ENCODE data around the gene TRAF3IP3. TPM values are rescaled to one million over a fixed set of nuclear protein-coding genes. Genes with fewer than 3 reads are reported as not detected.

TRAF3IP3 gene
- total and polyA plus RNA-seq, 3 experiments from 2014 or later = 193 to 414 (median 209) TPM

- peak in 2 of 5 donors; percentile 35 to 46 for DNase-seq
- ChIA-PET POLR2A (interaction anchor here (0.5 to 0.9 kb wide), 2 partner anchors 53 to 118 kb away, joined by 4 to 5 read pairs; no protein-coding TSS in a partner anchor), CTCF (interaction anchor here (0.7 to 5.5 kb wide), 28 partner anchors 9 to 247 kb away, joined by 3 to 43 read pairs (median 4); partner anchors contain the start of genes IRF6 and TRAF3IP3)
- Mint-ChIP-seq H3K27ac (no peak overlapping the region), H3K4me1 (peaks cover 18 to 23% (median 20%) of the 10 kb centered on the region in 3 donors), H3K9me3 (no peaks in the 10 kb centered on the region), H3K27me3 (peaks cover 24 to 42% of the 10 kb centered on the region in 2 donors), H3K4me3 (no peak overlapping the region), H3K36me3 (peaks cover 0 to 6% (median 5%) of the 10 kb centered on the region in 3 donors)
- Histone ChIP-seq H3K27me3 (ENCODE audit: insufficient read depth, low read length, poor library complexity, severe bottlenecking) (peaks cover 3% of the 10 kb centered on the region), H3K36me3 (ENCODE audit: insufficient read depth, low read length) (no peaks in the 10 kb centered on the region), H3K4me3 (ENCODE audit: low read length) (no peak overlapping the region), H3K27ac (ENCODE audit: low read depth, low read length) (no peak overlapping the region), H3K9me3 (ENCODE audit: low read length) (no peaks in the 10 kb centered on the region), H3K4me1 (ENCODE audit: insufficient read depth, low read length) (peaks cover 17% of the 10 kb centered on the region)
These were observed 67.5 kb downstream of the TRAF3IP3 start for GRCh38 chr1:209823143-209824041.

- H3K36me3 Mint-ChIP-seq = peaks cover 2 to 11% (median 3%) of the 10 kb centered on the region in 3 donors
- H3K9me3 ChIP-seq (ENCODE audit: low read length) = no peaks in the 10 kb centered on the region
- peaks cover 29% of the 10 kb centered on the region for H3K4me1 ChIP-seq (ENCODE audit: insufficient read depth, low read length)
- CTCF ChIA-PET = interaction anchor here (5.5 kb wide), 1 partner anchor 19 kb away, joined by 43 read pairs; the partner anchor contains the start of gene IRF6
- H3K27ac Mint-ChIP-seq = peak overlapping the region in 1 of 8 donors; percentile 39
- no peaks in the 10 kb centered on the region for H3K36me3 ChIP-seq (ENCODE audit: insufficient read depth, low read length)
- POLR2A ChIA-PET = no interaction called here
- no peaks in the 10 kb centered on the region for H3K9me3 Mint-ChIP-seq
- peak overlapping the region in 5 of 7 donors; percentile 23 to 67 (median 41) for H3K4me3 Mint-ChIP-seq
- no peak overlapping the region for H3K4me3 ChIP-seq (ENCODE audit: low read length)
- H3K4me1 Mint-ChIP-seq = peaks cover 37 to 43% (median 39%) of the 10 kb centered on the region in 3 donors
- DNase-seq = no peak
- no peak overlapping the region for H3K27ac ChIP-seq (ENCODE audit: low read depth, low read length)
- H3K27me3 ChIP-seq (ENCODE audit: insufficient read depth, low read length, poor library complexity, severe bottlenecking) = peaks cover 3% of the 10 kb centered on the region
- peaks cover 13 to 23% of the 10 kb centered on the region in 2 donors for H3K27me3 Mint-ChIP-seq
These were observed 70.0 kb downstream of the TRAF3IP3 start for GRCh38 chr1:209825591-209826434.

GRCh38 chr1:209827384-209828262 is 71.8 kb downstream of the TRAF3IP3 start, which contains the start of gene UTP25:
TSS of gene UTP25 (plus strand) at chr1:209827972. CDS start at chr1:209828064, 92 bp downstream.
- peaks cover 7 to 11% of the 10 kb centered on the region in 2 donors for H3K27me3 Mint-ChIP-seq
- peaks cover 7 to 26% (median 10%) of the 10 kb centered on the region in 3 donors for H3K36me3 Mint-ChIP-seq
- DNase-seq = peak; percentile 83 to 94 (median 91)
- H3K27ac Mint-ChIP-seq = peak within 1 kb of the TSS; percentile 74 to 98 (median 90)
- peak within 1 kb of the TSS; percentile 90 to 97 (median 96) for H3K4me3 Mint-ChIP-seq
- no peaks in the 10 kb centered on the region for H3K9me3 Mint-ChIP-seq
- peak within 1 kb of the TSS; percentile 99 for H3K4me3 ChIP-seq (ENCODE audit: low read length)
- CTCF ChIA-PET = interaction anchor here (0.6 to 2.2 kb wide), 13 partner anchors 12 to 506 kb away, joined by 3 to 15 read pairs (median 4); partner anchors contain the start of genes C1orf74 and IRF6
- H3K27ac ChIP-seq (ENCODE audit: low read depth, low read length) = peak within 1 kb of the TSS; percentile 90
- H3K9me3 ChIP-seq (ENCODE audit: low read length) = no peaks in the 10 kb centered on the region
- no peaks in the 10 kb centered on the region for H3K27me3 ChIP-seq (ENCODE audit: insufficient read depth, low read length, poor library complexity, severe bottlenecking)
- POLR2A ChIA-PET = interaction anchor here (1.2 kb wide), 1 partner anchor 12 kb away, joined by 3 read pairs; no protein-coding TSS in a partner anchor
- H3K4me1 ChIP-seq (ENCODE audit: insufficient read depth, low read length) = peaks cover 29% of the 10 kb centered on the region
- peaks cover 9% of the 10 kb centered on the region for H3K36me3 ChIP-seq (ENCODE audit: insufficient read depth, low read length)
- peaks cover 46 to 50% (median 47%) of the 10 kb centered on the region in 3 donors for H3K4me1 Mint-ChIP-seq

GRCh38 chr1:209829716-209830115 is 73.9 kb downstream of the TRAF3IP3 start:
- H3K9me3 Mint-ChIP-seq = no peaks in the 10 kb centered on the region
- H3K4me3 ChIP-seq (ENCODE audit: low read length) = no peak overlapping the region
- CTCF ChIA-PET = no interaction called here

GRCh38 chr1:209830722-209831121 is 74.9 kb downstream of the TRAF3IP3 start:
- H3K36me3 Mint-ChIP-seq = peaks cover 20 to 57% (median 24%) of the 10 kb centered on the region in 3 donors
- peak overlapping the region in 1 of 8 donors; percentile 64 for H3K27ac Mint-ChIP-seq
- no peaks in the 10 kb centered on the region for H3K9me3 ChIP-seq (ENCODE audit: low read length)
- H3K27me3 ChIP-seq (ENCODE audit: insufficient read depth, low read length, poor library complexity, severe bottlenecking) = no peaks in the 10 kb centered on the region
- peaks cover 3 to 4% of the 10 kb centered on the region in 2 donors for H3K27me3 Mint-ChIP-seq
- H3K4me1 Mint-ChIP-seq = peaks cover 45 to 51% (median 46%) of the 10 kb centered on the region in 3 donors
- no peak for DNase-seq
- H3K4me3 ChIP-seq (ENCODE audit: low read length) = no peak overlapping the region
- peaks cover 20% of the 10 kb centered on the region for H3K4me1 ChIP-seq (ENCODE audit: insufficient read depth, low read length)
- peaks cover 35% of the 10 kb centered on the region for H3K36me3 ChIP-seq (ENCODE audit: insufficient read depth, low read length)
- no peak overlapping the region for H3K27ac ChIP-seq (ENCODE audit: low read depth, low read length)
- H3K4me3 Mint-ChIP-seq = no peak overlapping the region
- ChIA-PET CTCF (no interaction called here), POLR2A (no interaction called here)
- H3K9me3 Mint-ChIP-seq = no peaks in the 10 kb centered on the region

More at GRCh38 chr1:209829716-209830115, 73.9 kb downstream of the TRAF3IP3 start:
- Mint-ChIP-seq H3K4me1 (peaks cover 45 to 51% (median 46%) of the 10 kb centered on the region in 3 donors), H3K36me3 (peaks cover 20 to 46% (median 20%) of the 10 kb centered on the region in 3 donors), H3K27me3 (peaks cover 5 to 6% of the 10 kb centered on the region in 2 donors), H3K27ac (peak overlapping the region in 4 of 8 donors; percentile 31 to 78 (median 52)), H3K4me3 (peak overlapping the region; percentile 18 to 96 (median 68))
- peaks cover 20% of the 10 kb centered on the region for H3K4me1 ChIP-seq (ENCODE audit: insufficient read depth, low read length)
- peaks cover 30% of the 10 kb centered on the region for H3K36me3 ChIP-seq (ENCODE audit: insufficient read depth, low read length)
- no peaks in the 10 kb centered on the region for H3K27me3 ChIP-seq (ENCODE audit: insufficient read depth, low read length, poor library complexity, severe bottlenecking)
- no peak for DNase-seq
- POLR2A ChIA-PET = no interaction called here
- H3K27ac ChIP-seq (ENCODE audit: low read depth, low read length) = no peak overlapping the region
- H3K9me3 ChIP-seq (ENCODE audit: low read length) = no peaks in the 10 kb centered on the region

GRCh38 chr1:209831615-209832014 is 75.8 kb downstream of the TRAF3IP3 start:
- Histone ChIP-seq H3K27ac (ENCODE audit: low read depth, low read length) (no peak overlapping the region), H3K4me1 (ENCODE audit: insufficient read depth, low read length) (peaks cover 20% of the 10 kb centered on the region), H3K36me3 (ENCODE audit: insufficient read depth, low read length) (peaks cover 44% of the 10 kb centered on the region), H3K4me3 (ENCODE audit: low read length) (no peak overlapping the region), H3K27me3 (ENCODE audit: insufficient read depth, low read length, poor library complexity, severe bottlenecking) (no peaks in the 10 kb centered on the region), H3K9me3 (ENCODE audit: low read length) (no peaks in the 10 kb centered on the region)
- CTCF ChIA-PET = interaction anchor here (0.9 kb wide), 1 partner anchor 13 kb away, joined by 3 read pairs; no protein-coding TSS in a partner anchor
- Mint-ChIP-seq H3K27me3 (peaks cover 0 to 2% of the 10 kb centered on the region in 2 donors), H3K27ac (no peak overlapping the region), H3K9me3 (no peaks in the 10 kb centered on the region), H3K36me3 (peaks cover 21 to 65% (median 25%) of the 10 kb centered on the region in 3 donors), H3K4me3 (no peak overlapping the region), H3K4me1 (peaks cover 45 to 51% (median 46%) of the 10 kb centered on the region in 3 donors)
- POLR2A ChIA-PET = no interaction called here
- no peak for DNase-seq

Measured in CD8-positive, alpha-beta memory T cell (primary cell).